SU-DHL-6 (cell line): ENCODE data around the gene CRP.
"Not testable (repeated sequence)": the region's sequence is repeated elsewhere in the genome, so short reads cannot be mapped to it uniquely, and the experiment has no call there.

Experiments
- H2AFZ ChIP-seq: fragments of 200-600 bp; sonication (generic); 2 replicates; pipeline ENCODE4 v1.6.1; 2014; ENCODE audit warnings: low read depth, mild to moderate bottlenecking, moderate library complexity, mixed read lengths, antibody characterized with exemption, low read length; ENCODE audit not compliant: severe bottlenecking
- H3F3A ChIP-seq: fragments of 200-600 bp; shearing (Covaris generic); 2 replicates; pipeline ENCODE4 v1.6.0; 2016; ENCODE audit warnings: antibody characterized with exemption, mild to moderate bottlenecking; ENCODE audit not compliant: insufficient read depth
- H3K27ac ChIP-seq: fragments of 200-600 bp; sonication (generic); 2 replicates; pipeline ENCODE4 v1.5.1; 2016; ENCODE audit warnings: low read depth, mild to moderate bottlenecking, low read length, moderate library complexity, mixed read lengths
- H3K27me3 ChIP-seq: fragments of 200-600 bp; sonication (generic), shearing (Covaris generic); 2 replicates; pipeline ENCODE4 v1.6.0; 2014; ENCODE audit warnings: mild to moderate bottlenecking, low read length
- H3K36me3 ChIP-seq: fragments of 200-600 bp; sonication (generic); 2 replicates; pipeline ENCODE4 v1.6.1; 2014; ENCODE audit warnings: mild to moderate bottlenecking, low read length, mixed read lengths
- H3K4me2 ChIP-seq: fragments of 300-600, 200-600 bp; shearing (Covaris generic), sonication (generic); 2 replicates; pipeline ENCODE4 v1.6.0; 2014; ENCODE audit warnings: low read length, low read depth, mild to moderate bottlenecking; ENCODE audit not compliant: poor library complexity, severe bottlenecking
- H3K4me3 ChIP-seq: fragments of 200-600 bp; sonication (generic); 2 replicates; pipeline ENCODE4 v1.5.1; 2014; ENCODE audit warnings: antibody characterized with exemption, low read length, mild to moderate bottlenecking, mixed read lengths; ENCODE audit not compliant: insufficient read depth, poor library complexity, severe bottlenecking
- H3K79me2 ChIP-seq: fragments of 200-600 bp; sonication (generic); 2 replicates; pipeline ENCODE4 v1.6.1; 2014; ENCODE audit warnings: mild to moderate bottlenecking, low read length, moderate library complexity; ENCODE audit not compliant: insufficient read depth
- H3K9ac ChIP-seq: fragments of 200-600 bp; sonication (generic); 2 replicates; pipeline ENCODE4 v1.7.0; 2014; ENCODE audit warnings: mild to moderate bottlenecking, low read length
- H3K9me2 ChIP-seq: fragments of 200-600 bp; sonication (generic); replicated peaks from 2 replicates; pipeline ENCODE4 v1.6.1; 2014; ENCODE audit warnings: low read length; ENCODE audit not compliant: insufficient read depth
- H3K9me3 ChIP-seq: fragments of 200-600 bp; sonication (generic); 2 replicates; pipeline ENCODE4 v1.6.1; 2014; ENCODE audit warnings: low read length, mixed read lengths; ENCODE audit not compliant: insufficient read depth
- H4K20me1 ChIP-seq: fragments of 200-600 bp; sonication (generic); 2 replicates; pipeline ENCODE4 v1.6.1; 2014; ENCODE audit warnings: low read depth, mild to moderate bottlenecking, antibody characterized with exemption, low read length, moderate library complexity, mixed read lengths
- EZH2phosphoT487 ChIP-seq: fragments of 200-600 bp; sonication (generic), shearing (Covaris generic); conservative IDR thresholded peaks from 2 replicates; pipeline ENCODE4 v1.6.1; 2018; ENCODE audit warnings: mild to moderate bottlenecking, antibody characterized with exemption, low read length, moderate library complexity, mixed read lengths
- TF ChIP-seq, protein P1 (sequence below): fragments of 200-600 bp; sonication (generic); IDR thresholded peaks from one replicate; pipeline ENCODE4 v1.5.1; 2017; ENCODE audit warnings: antibody characterized with exemption, mild to moderate bottlenecking, low read length, moderate library complexity; ENCODE audit not compliant: insufficient read depth, poor library complexity, severe bottlenecking

Gene CRP

DNA sequence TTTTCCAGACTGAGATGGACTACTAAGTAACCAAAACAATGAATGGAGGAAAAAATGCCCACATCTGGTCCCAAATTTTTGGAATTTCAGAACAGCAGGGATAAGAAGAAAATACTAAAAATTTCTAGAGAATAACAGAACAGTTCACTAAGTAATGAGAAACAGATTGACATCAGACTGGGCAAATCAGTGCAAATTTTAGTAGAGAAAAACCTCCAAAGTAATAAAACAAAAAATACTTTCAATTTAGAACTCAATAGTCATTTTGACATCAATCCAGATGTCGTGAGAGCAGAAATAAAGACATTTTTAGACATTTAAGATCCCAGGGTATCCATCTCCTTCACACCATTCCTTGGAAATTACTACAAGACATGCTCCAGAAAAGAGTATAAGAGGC, 39.3 kb downstream of the CRP start:
- no peak overlapping the region for H2AFZ ChIP-seq
- no peaks in the 10 kb centered on the region for H3K79me2 ChIP-seq
- TF ChIP-seq, protein P1, sequence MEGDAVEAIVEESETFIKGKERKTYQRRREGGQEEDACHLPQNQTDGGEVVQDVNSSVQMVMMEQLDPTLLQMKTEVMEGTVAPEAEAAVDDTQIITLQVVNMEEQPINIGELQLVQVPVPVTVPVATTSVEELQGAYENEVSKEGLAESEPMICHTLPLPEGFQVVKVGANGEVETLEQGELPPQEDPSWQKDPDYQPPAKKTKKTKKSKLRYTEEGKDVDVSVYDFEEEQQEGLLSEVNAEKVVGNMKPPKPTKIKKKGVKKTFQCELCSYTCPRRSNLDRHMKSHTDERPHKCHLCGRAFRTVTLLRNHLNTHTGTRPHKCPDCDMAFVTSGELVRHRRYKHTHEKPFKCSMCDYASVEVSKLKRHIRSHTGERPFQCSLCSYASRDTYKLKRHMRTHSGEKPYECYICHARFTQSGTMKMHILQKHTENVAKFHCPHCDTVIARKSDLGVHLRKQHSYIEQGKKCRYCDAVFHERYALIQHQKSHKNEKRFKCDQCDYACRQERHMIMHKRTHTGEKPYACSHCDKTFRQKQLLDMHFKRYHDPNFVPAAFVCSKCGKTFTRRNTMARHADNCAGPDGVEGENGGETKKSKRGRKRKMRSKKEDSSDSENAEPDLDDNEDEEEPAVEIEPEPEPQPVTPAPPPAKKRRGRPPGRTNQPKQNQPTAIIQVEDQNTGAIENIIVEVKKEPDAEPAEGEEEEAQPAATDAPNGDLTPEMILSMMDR, result no peak
- TF ChIP-seq EZH2phosphoT487, result no peak
- H3K9me3 ChIP-seq, result no peaks in the 10 kb centered on the region
- H3K4me3 ChIP-seq, result no peak overlapping the region
- no peaks in the 10 kb centered on the region for H3F3A ChIP-seq
- no peak overlapping the region for H3K4me2 ChIP-seq
- no peak overlapping the region for H3K27ac ChIP-seq
- H3K36me3 ChIP-seq, result no peaks in the 10 kb centered on the region
- H4K20me1 ChIP-seq, result no peaks in the 10 kb centered on the region
- no peaks in the 10 kb centered on the region for H3K9me2 ChIP-seq
- no peak overlapping the region for H3K9ac ChIP-seq
- H3K27me3 ChIP-seq, result no peaks in the 10 kb centered on the region

DNA sequence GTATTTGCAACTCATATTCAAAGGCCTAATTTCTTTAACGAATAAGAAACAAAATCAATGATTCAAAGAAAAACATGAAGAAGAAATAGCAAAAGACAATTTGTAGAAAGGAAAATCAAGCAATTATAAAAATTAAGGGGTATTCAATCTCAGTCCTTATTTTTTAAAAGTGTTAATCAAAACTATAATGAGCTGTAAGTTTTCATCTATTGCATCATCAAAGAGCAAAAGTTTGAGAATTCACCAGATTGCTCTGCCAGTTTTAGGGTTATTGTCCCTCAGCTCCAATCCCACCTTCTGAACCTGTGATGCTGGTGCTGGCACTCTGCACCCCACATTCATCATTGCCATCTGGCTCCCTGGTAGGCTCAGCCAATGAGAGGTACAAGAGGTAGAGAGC, 42.0 kb downstream of the CRP start:
- not testable (repeated sequence) for H3K79me2 ChIP-seq, H3F3A ChIP-seq, H3K27ac ChIP-seq, H3K4me2 ChIP-seq, H3K9ac ChIP-seq, H3K36me3 ChIP-seq, H4K20me1 ChIP-seq, H2AFZ ChIP-seq, H3K9me3 ChIP-seq, H3K9me2 ChIP-seq, H3K4me3 ChIP-seq, H3K27me3 ChIP-seq

DNA sequence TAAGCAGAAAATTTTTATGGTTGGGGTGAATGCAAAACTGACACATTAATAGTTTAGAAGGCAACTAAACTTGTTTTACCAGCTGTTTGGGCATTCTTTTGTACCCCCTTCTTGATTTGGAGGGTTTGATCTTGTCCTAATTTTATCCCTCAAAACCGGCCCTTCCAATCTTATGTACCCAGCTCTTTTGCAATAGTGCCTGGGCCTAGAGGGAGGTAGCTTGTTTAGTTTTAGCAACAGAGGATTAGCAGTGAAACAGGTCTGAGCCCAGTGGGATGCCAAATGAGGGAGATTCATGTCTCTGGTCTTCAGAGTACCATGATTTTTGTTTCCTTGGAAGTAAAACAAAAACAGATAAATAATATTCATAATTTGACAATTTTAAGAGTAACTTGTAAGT, 45.1 kb downstream of the CRP start:
- no peak for TF ChIP-seq EZH2phosphoT487
- TF ChIP-seq, protein P1, result no peak
- Histone ChIP-seq H3K4me3 (no peak overlapping the region), H3K36me3 (no peaks in the 10 kb centered on the region), H3K9me3 (no peaks in the 10 kb centered on the region), H3K9me2 (no peaks in the 10 kb centered on the region), H3F3A (no peaks in the 10 kb centered on the region), H3K79me2 (no peaks in the 10 kb centered on the region), H3K27me3 (no peaks in the 10 kb centered on the region), H3K9ac (no peak overlapping the region), H2AFZ (no peak overlapping the region), H4K20me1 (no peaks in the 10 kb centered on the region), H3K4me2 (no peak overlapping the region), H3K27ac (no peak overlapping the region)

DNA sequence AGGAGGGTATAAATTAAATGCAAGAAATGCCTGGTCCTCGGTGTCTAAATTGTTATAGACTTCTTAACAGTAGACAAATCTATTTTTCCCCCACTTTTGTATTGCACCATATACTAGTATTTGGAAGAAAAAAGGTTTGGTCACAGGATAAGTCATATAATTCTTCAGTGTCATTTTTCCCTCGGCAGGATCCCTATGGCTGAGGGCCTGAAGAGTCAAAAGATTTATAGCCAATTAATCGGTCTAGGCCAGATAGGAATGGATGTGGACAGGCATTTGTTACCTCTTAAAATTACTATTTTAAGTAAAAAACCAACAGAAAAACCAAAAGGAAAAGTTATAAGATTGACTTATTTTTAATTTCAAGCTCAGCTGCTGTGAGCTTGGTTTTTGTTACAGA, 45.6 kb downstream of the CRP start:
- no peaks in the 10 kb centered on the region for H3K9me3 ChIP-seq

More for the DNA sequence above, 45.6 kb downstream of the CRP start:
- Histone ChIP-seq H3K27me3 (no peaks in the 10 kb centered on the region), H4K20me1 (no peaks in the 10 kb centered on the region), H2AFZ (no peak overlapping the region), H3K36me3 (no peaks in the 10 kb centered on the region), H3K79me2 (no peaks in the 10 kb centered on the region), H3K4me2 (no peak overlapping the region), H3F3A (no peaks in the 10 kb centered on the region), H3K9ac (no peak overlapping the region), H3K27ac (no peak overlapping the region), H3K9me2 (no peaks in the 10 kb centered on the region), H3K4me3 (no peak overlapping the region)
- TF ChIP-seq, protein P1, result no peak
- no peak for TF ChIP-seq EZH2phosphoT487
